Esophagus muscularis mucosa (tissue), 4 donors: ENCODE measurements around the gene C1orf87. TPM values are rescaled to one million over a fixed set of nuclear protein-coding genes. Genes with fewer than 3 reads are reported as not detected.
"Not testable (repeated sequence)": the region's sequence is repeated elsewhere in the genome, so short reads cannot be mapped to it uniquely, and the experiment has no call there.

Experiments
- DNase-seq: peaks from one replicate; pipeline ENCODE4 v3.0.0-alpha.2; 2017; ENCODE audit errors: extremely low spot score
- H3K27ac ChIP-seq, 4 donors: fragments of 200-600 bp; sonication (generic); replicated peaks in 1 of 4; 1 replicate in 3 of 4; 2 replicates in 1 of 4; pipeline ENCODE4 v1.5.1; 2016 to 2019; ENCODE audit warnings: mild to moderate bottlenecking in 1 of 4
- H3K27me3 ChIP-seq, 4 donors: fragments of 200-600 bp; sonication (generic); one replicate each; pipeline versions ENCODE4 v1.5.1 to v1.6.0; 2016 to 2019
- H3K36me3 ChIP-seq, 4 donors: fragments of 200-600 bp; sonication (generic); one replicate each; pipeline ENCODE4 v1.5.1; 2016 to 2019
- H3K4me1 ChIP-seq, 4 donors: fragments of 200-600 bp; sonication (generic); one replicate each; pipeline ENCODE4 v1.5.1; 2016 to 2019
- H3K4me3 ChIP-seq, 4 donors: fragments of 200-600 bp; sonication (generic); 1 replicate in 2 of 4; 2 replicates in 2 of 4; pipeline ENCODE4 v1.5.1; 2016 to 2019; ENCODE audit warnings: mild to moderate bottlenecking in 4 of 4, moderate library complexity in 1 of 4
- H3K9me3 ChIP-seq, 4 donors: fragments of 200-600 bp; sonication (generic); 1 replicate in 3 of 4; 2 replicates in 1 of 4; pipeline ENCODE4 v1.5.1; 2016 to 2019
- EP300 ChIP-seq: sonication (generic); formaldehyde crosslinking; IDR thresholded peaks from one replicate; pipeline ENCODE4 v1.6.1; 2017; ENCODE audit warnings: antibody characterized with exemption
- POLR2A ChIP-seq: fragments of 450-650 bp; IDR thresholded peaks from one replicate; pipeline ENCODE4 v1.6.1; 2017; ENCODE audit warnings: antibody characterized with exemption, moderate library complexity, mild to moderate bottlenecking, low read depth
- POLR2AphosphoS5 ChIP-seq, 2 donors: sonication (generic); formaldehyde crosslinking; IDR thresholded peaks; one replicate each; pipeline ENCODE4 v1.6.1; 2017; ENCODE audit warnings: antibody characterized with exemption in 2 of 2
- WGBS: methylation state at CpG from one replicate; pipeline ENCODE4 v1.1.5; 2018; 5-methylcytosine and 5-hydroxymethylcytosine counted together
- intact Hi-C: fragments of 100-400 bp; cut with DNase I; formaldehyde crosslinking; loops from one replicate; pipeline ENCODE4 v1.15.1; 2023
- total RNA-seq, 4 donors: library from RNA; depleted of rRNA; stranded (reverse); fragments of >200 nt; gene quantifications; one replicate each; pipeline versions ENCODE4 v1.1.0 to v1.2.1, GENCODE V29; 2016
- TF ChIP-seq, protein P1 (sequence below), 3 experiments: fragments of 200-600 bp in 2 of 3; fragments of 450-650 bp in 1 of 3; sonication (generic) in 2 of 3; IDR thresholded peaks; one replicate each; pipeline ENCODE4 v1.5.1; 2017 to 2019; ENCODE audit warnings: antibody characterized with exemption in 3 of 3, mild to moderate bottlenecking in 2 of 3, moderate library complexity in 1 of 3

C1orf87 gene
- total RNA-seq, 4 donors from 2014 or later = not detected

DNA sequence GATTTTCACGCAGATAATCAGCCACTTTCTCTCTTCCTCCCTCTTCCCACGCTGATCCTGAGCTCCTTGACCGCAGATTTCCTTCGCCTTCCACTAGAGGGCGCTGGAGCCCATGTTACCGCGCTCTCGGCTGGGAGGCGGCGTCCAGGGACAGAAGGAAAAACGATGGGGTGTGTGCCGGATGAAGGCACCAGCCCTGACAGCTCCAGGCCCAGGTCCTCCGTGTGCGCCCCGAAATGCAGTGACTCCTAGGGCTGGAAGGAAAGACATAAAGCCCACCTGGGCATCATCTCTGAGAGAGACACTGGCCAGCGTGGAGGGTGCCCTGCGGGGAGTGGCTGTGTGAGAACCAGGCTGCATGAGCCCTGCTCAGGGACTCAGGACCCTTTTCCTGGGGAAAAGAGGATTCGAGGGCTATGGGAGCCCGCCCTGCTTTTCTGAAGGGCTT is 102.1 kb downstream of the C1orf87 start:
- no peak for DNase-seq
- H3K27ac ChIP-seq = no peak overlapping the region
- 19% methylated on average over 13 of the region's 19 CpGs for WGBS
- no peak overlapping the region for H3K4me3 ChIP-seq
- TF ChIP-seq, protein P1, sequence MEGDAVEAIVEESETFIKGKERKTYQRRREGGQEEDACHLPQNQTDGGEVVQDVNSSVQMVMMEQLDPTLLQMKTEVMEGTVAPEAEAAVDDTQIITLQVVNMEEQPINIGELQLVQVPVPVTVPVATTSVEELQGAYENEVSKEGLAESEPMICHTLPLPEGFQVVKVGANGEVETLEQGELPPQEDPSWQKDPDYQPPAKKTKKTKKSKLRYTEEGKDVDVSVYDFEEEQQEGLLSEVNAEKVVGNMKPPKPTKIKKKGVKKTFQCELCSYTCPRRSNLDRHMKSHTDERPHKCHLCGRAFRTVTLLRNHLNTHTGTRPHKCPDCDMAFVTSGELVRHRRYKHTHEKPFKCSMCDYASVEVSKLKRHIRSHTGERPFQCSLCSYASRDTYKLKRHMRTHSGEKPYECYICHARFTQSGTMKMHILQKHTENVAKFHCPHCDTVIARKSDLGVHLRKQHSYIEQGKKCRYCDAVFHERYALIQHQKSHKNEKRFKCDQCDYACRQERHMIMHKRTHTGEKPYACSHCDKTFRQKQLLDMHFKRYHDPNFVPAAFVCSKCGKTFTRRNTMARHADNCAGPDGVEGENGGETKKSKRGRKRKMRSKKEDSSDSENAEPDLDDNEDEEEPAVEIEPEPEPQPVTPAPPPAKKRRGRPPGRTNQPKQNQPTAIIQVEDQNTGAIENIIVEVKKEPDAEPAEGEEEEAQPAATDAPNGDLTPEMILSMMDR (IDR thresholded peaks at IDR 0.05) = peak; percentile 81 to 88 (median 88)
- TF ChIP-seq POLR2AphosphoS5 (IDR thresholded peaks at IDR 0.05) (no peak), POLR2A (no peak), EP300 (no peak)
- H3K36me3 ChIP-seq = no peaks in the 10 kb centered on the region
- intact Hi-C loops = no loop called here
- H3K4me1 ChIP-seq = peaks cover 6 to 9% (median 7%) of the 10 kb centered on the region in 4 donors
- peaks cover 0 to 5% (median 0%) of the 10 kb centered on the region in 4 donors for H3K27me3 ChIP-seq
- no peaks in the 10 kb centered on the region for H3K9me3 ChIP-seq

DNA sequence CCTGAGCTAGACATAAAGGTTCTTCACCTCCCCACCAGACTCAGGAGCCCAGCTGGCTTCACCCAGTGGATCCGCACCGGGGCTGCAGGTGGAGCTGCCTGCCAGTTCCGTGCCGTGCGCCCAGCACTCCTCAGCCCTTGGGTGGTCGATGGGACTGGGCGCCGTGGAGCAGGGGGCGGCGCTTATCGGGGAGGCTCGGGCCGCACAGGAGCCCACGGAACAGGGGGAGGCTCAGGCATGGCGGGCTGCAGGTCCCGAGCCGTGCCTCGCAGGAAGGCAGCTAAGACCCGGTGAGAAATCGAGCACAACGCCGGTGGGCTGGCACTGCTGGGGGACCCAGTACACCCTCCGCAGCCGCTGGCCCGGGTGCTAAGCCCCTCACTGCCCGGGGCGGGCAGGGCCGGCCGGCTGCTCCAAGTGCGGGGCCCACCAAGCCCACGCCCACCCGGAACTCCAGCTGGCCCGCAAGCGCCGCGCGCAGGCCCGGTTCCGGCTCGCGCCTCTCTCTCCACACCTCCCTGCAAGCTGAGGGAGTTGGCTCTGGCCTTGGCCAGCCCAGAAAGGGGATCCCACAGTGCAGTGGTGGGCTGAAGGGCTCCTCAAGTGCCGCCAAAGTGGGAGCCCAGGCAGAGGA is 103.9 kb downstream of the C1orf87 start:
- H3K4me3 ChIP-seq, intact Hi-C loops, DNase-seq, H3K9me3 ChIP-seq, H3K4me1 ChIP-seq, H3K36me3 ChIP-seq, H3K27ac ChIP-seq, H3K27me3 ChIP-seq: not testable (repeated sequence)
- 96% methylated on average over 9 of the region's 42 CpGs for WGBS

DNA sequence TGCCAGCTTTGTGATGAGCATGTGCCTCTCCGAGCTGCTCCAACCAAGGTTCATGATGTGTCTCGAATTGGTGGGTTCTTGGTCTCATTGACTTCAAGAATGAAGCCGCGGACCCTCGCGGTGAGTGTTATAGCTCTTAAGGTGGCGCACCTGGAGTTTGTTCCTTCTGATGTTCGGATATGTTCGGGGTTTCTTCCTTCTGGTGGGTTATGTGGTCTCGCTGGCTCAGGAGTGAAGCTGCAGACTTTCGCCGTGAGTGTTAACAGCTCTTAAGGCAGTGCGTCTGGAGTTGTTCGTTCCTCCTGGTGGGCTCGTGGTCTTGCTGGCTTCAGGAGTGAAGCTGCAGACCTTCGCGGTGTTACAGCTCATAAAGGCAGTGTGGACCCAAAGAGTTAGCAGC is 104.8 kb downstream of the C1orf87 start:
- H3K4me1 ChIP-seq, intact Hi-C loops, H3K36me3 ChIP-seq, H3K9me3 ChIP-seq, DNase-seq, H3K27me3 ChIP-seq, H3K4me3 ChIP-seq, H3K27ac ChIP-seq: not testable (repeated sequence)
- 93% methylated on average over 17 of the region's 17 CpGs for WGBS

DNA sequence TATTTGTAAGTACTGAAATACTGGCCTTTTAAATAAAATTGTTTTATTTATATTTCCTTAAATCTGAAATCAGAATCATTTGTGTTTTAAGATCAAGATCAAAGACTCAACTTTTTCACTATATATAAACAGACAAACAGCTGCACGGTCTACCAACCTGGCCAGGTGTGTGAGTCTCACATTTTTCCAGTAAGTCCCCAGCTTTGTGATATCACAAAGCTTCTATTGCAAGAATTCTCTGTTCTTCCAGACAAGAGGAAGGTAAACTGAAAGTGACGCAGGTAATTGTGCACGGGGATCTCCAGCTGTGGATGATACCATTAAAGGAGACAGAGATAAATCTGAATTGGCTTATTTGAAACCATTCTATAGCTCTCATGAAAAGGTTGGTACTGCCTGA is 105.8 kb downstream of the C1orf87 start:
- 88% methylated on average over 3 of the region's 3 CpGs for WGBS
- intact Hi-C loops = no loop called here

DNA sequence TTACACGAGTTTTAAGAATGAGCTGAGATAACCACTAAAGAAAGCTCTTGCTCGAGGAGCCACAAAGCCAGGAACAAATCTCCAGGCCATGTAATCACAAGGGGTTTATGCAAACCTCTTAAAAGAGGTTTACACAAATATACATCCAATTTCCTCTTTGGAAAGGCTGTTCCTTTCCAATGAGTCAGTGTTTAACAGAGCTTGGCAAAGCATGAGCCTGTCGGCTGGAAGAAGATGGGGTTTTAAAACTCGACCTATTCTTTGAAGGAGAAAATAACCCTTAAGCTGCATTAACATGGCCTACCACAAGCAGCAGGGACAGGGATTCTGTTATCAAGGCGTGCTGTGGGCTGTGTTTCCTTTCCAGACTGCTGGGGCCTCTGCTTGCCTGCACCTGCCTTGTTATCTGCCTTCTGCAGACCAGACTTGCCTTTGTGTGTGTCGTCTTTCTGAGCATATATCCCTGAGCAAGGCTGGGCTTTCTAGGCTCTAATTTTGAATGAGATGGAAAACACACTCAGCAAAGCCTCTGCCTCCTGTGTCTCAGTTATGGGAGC is 106.4 kb downstream of the C1orf87 start:
- Histone ChIP-seq H3K9me3 (no peaks in the 10 kb centered on the region), H3K27me3 (no peaks in the 10 kb centered on the region), H3K27ac (no peak overlapping the region), H3K4me3 (no peak overlapping the region), H3K36me3 (no peaks in the 10 kb centered on the region), H3K4me1 (peaks cover 6 to 9% (median 7%) of the 10 kb centered on the region in 4 donors)
- WGBS = 39% methylated on average over 6 of the region's 6 CpGs
- TF ChIP-seq POLR2AphosphoS5 (IDR thresholded peaks at IDR 0.05) (no peak), POLR2A (no peak), EP300 (no peak)
- TF ChIP-seq, protein P1 (IDR thresholded peaks at IDR 0.05) = no peak
- peak; percentile 79 for DNase-seq
- intact Hi-C loops = no loop called here

More for the DNA sequence above, 105.8 kb downstream of the C1orf87 start:
- H3K4me3 ChIP-seq = no peak overlapping the region
- no peaks in the 10 kb centered on the region for H3K9me3 ChIP-seq
- peaks cover 6 to 9% (median 7%) of the 10 kb centered on the region in 4 donors for H3K4me1 ChIP-seq
- H3K27ac ChIP-seq = no peak overlapping the region
- DNase-seq = no peak
- H3K36me3 ChIP-seq = no peaks in the 10 kb centered on the region
- H3K27me3 ChIP-seq = no peaks in the 10 kb centered on the region
- no peak for TF ChIP-seq EP300

DNA sequence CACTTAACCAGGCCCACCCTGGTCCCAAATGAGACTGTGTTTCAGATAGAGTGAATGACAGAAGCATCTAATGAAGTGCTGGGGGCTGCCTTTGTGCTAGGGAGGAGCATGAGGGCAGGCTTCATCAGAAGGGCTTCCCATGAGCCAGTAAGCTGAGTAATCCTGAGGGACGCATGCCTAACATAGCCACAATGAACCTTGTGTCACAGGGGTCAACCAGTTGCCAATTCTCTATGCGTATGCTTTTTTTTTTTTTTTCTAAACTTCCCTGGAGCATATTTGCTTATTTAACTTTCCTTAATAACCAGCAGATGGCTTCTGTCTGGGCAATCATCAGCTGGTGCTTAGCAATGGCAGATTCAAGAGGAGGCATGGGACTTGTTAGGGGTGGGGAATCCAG is 121.5 kb downstream of the C1orf87 start:
- WGBS = 81% methylated on average over 2 of the region's 2 CpGs
- no peak overlapping the region for H3K27ac ChIP-seq
- intact Hi-C loops = no loop called here
- H3K9me3 ChIP-seq = no peaks in the 10 kb centered on the region
- H3K4me3 ChIP-seq = no peak overlapping the region
- no peaks in the 10 kb centered on the region for H3K27me3 ChIP-seq
- no peak for TF ChIP-seq EP300
- TF ChIP-seq POLR2AphosphoS5 (IDR thresholded peaks at IDR 0.05) = no peak
- no peak for TF ChIP-seq POLR2A
- TF ChIP-seq, protein P1 (IDR thresholded peaks at IDR 0.05) = no peak
- peaks cover 0 to 2% (median 1%) of the 10 kb centered on the region in 4 donors for H3K4me1 ChIP-seq
- H3K36me3 ChIP-seq = no peaks in the 10 kb centered on the region
- DNase-seq = no peak
